Measurements from ENCODE around the gene FXN.
A peak's percentile ranks its signal among the peaks of the same experiment; 100 is the strongest.
"Not testable (repeated sequence)": the region's sequence is repeated elsewhere in the genome, so short reads cannot be mapped to it uniquely, and the experiment has no call there.

Gene FXN

GRCh38 chr9:69035438-69036308, at the start of gene FXN:
FXN (plus strand) TSS chr9:69035752; CDS start chr9:69035783, 31 bp downstream.
- Histone ChIP-seq H3K36me3 (no peaks in the 10 kb centered on the region), H3K4me3 (ENCODE audit: low read depth, low read length) (peak within 1 kb of the TSS; percentile 62), H3K27ac (peak within 1 kb of the TSS; percentile 89), H3K9me3 (ENCODE audit: severe bottlenecking) (no peaks in the 10 kb centered on the region), H3K27me3 (ENCODE audit: insufficient read depth, low read depth, severe bottlenecking) (no peaks in the 10 kb centered on the region)
- DNase-seq = peak; percentile 78
- peak; percentile 92 for TF ChIP-seq CTCF (IDR thresholded peaks at IDR 0.05; ENCODE audit: low read depth, low read length)

DNA sequence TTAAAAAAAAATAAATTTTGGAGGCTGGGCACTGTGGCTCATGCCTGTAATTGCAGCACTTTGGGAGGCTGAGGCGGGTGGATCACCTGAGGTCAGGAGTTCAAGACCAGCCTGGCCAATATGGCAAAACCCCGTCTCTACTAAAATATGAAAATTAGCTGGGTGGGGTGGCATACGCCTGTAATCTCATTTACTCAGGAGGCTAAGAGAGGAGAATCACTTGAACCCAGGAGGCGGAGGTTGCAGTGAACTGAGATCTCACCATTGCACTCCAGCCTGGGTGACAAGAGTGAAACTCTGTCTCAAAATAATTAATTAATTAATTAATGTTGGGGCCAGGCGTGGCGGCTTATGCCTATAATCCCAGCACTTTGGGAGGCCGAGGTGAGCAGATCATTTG, 48.6 kb upstream of the FXN start:
- DNase-seq; H3K9me3 ChIP-seq (ENCODE audit: severe bottlenecking); H3K27ac ChIP-seq; H3K27me3 ChIP-seq (ENCODE audit: insufficient read depth, low read depth, severe bottlenecking); H3K36me3 ChIP-seq; H3K4me3 ChIP-seq (ENCODE audit: low read depth, low read length): not testable (repeated sequence)

DNA sequence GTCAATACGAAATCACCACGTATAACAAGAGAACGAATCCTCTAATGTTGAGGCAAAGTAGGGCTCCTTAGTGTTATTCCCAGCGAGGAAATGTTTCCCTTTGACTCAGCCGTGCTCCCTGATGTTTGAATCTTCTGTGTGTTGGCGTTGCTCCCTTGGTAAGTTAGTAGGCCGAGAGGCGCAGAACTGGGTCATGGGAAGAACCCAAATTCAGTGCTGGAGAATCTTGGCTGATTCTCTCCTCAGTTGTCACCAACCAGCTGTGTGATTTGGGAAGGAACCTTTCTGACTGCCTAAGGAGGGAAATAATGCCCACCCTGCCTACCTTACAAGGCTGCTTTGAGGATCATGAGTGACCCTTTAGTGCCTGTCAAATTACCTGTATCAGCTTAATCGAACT, 44.1 kb upstream of the FXN start:
- H3K4me3 ChIP-seq (ENCODE audit: low read depth, low read length) = no peak overlapping the region
- H3K27me3 ChIP-seq (ENCODE audit: insufficient read depth, low read depth, severe bottlenecking) = no peaks in the 10 kb centered on the region
- no peak for DNase-seq
- no peaks in the 10 kb centered on the region for H3K9me3 ChIP-seq (ENCODE audit: severe bottlenecking)
- no peak overlapping the region for H3K27ac ChIP-seq
- H3K36me3 ChIP-seq = no peaks in the 10 kb centered on the region
- TF ChIP-seq CTCF (IDR thresholded peaks at IDR 0.05; ENCODE audit: low read depth, low read length) = no peak

- DNase-seq = no peak
These were observed 39.8 kb upstream of the FXN start for GRCh38 chr9:68995776-68996175.

GRCh38 chr9:68996462-68996861, 39.1 kb upstream of the FXN start:
- no peaks in the 10 kb centered on the region for H3K36me3 ChIP-seq
- no peak for DNase-seq
- H3K27ac ChIP-seq = no peak overlapping the region
- H3K4me3 ChIP-seq (ENCODE audit: low read depth, low read length) = no peak overlapping the region
- no peak for TF ChIP-seq CTCF (IDR thresholded peaks at IDR 0.05; ENCODE audit: low read depth, low read length)
- H3K27me3 ChIP-seq (ENCODE audit: insufficient read depth, low read depth, severe bottlenecking) = no peaks in the 10 kb centered on the region
- no peaks in the 10 kb centered on the region for H3K9me3 ChIP-seq (ENCODE audit: severe bottlenecking)

More at GRCh38 chr9:68995776-68996175, 39.8 kb upstream of the FXN start:
- no peak for TF ChIP-seq CTCF (IDR thresholded peaks at IDR 0.05; ENCODE audit: low read depth, low read length)
- H3K9me3 ChIP-seq (ENCODE audit: severe bottlenecking) = no peaks in the 10 kb centered on the region
- H3K4me3 ChIP-seq (ENCODE audit: low read depth, low read length) = no peak overlapping the region
- H3K27me3 ChIP-seq (ENCODE audit: insufficient read depth, low read depth, severe bottlenecking) = no peaks in the 10 kb centered on the region
- no peaks in the 10 kb centered on the region for H3K36me3 ChIP-seq
- H3K27ac ChIP-seq = no peak overlapping the region

- Histone ChIP-seq H3K27me3 (ENCODE audit: insufficient read depth, low read depth, severe bottlenecking) (no peaks in the 10 kb centered on the region), H3K9me3 (ENCODE audit: severe bottlenecking) (no peaks in the 10 kb centered on the region), H3K4me3 (ENCODE audit: low read depth, low read length) (no peak overlapping the region), H3K27ac (no peak overlapping the region), H3K36me3 (no peaks in the 10 kb centered on the region)
- DNase-seq = no peak
- TF ChIP-seq CTCF (IDR thresholded peaks at IDR 0.05; ENCODE audit: low read depth, low read length) = no peak
These were observed 37.9 kb upstream of the FXN start for GRCh38 chr9:68997666-68998065.
